CD4-positive, CD25-positive, alpha-beta regulatory T cell (primary cell): ENCODE measurements around the gene DEUP1. TPM values are rescaled to one million over a fixed set of nuclear protein-coding genes. Genes with fewer than 3 reads are reported as not detected.

Experiments
- ATAC-seq, 2 donors: fragments of 150-1000 bp; cut with Tn5 transposase; one replicate each; pipeline ENCODE4 v1.10.0; 2021; ENCODE audit warnings: low read depth in 2 of 2, moderate number of reproducible peaks in 2 of 2, moderate library complexity in 1 of 2
- DNase-seq, 3 donors: peaks; one replicate each; pipeline versions ENCODE4 v3.0.0 to v3.0.0-alpha.2; 2012 to 2022; ENCODE audit warnings: mixed read lengths in 1 of 3
- H3K27ac ChIP-seq: one replicate; pipeline ENCODE4 v1.7.0; 2013; ENCODE audit warnings: mild to moderate bottlenecking, low read length; ENCODE audit not compliant: insufficient read depth, poor library complexity, severe bottlenecking
- H3K27me3 ChIP-seq: one replicate; pipeline ENCODE4 v1.7.0; 2013; ENCODE audit warnings: low read length; ENCODE audit not compliant: control insufficient read depth, insufficient read depth
- H3K36me3 ChIP-seq: one replicate; pipeline ENCODE4 v1.7.0; 2013; ENCODE audit warnings: mild to moderate bottlenecking, low read length, moderate library complexity; ENCODE audit not compliant: control insufficient read depth, insufficient read depth
- H3K4me1 ChIP-seq: 2 replicates; pipeline ENCODE4 v1.7.0; 2013; ENCODE audit warnings: mild to moderate bottlenecking, low read length; ENCODE audit not compliant: insufficient read depth, control insufficient read depth, poor library complexity, severe bottlenecking
- H3K4me3 ChIP-seq: one replicate; pipeline ENCODE4 v1.7.0; 2013; ENCODE audit warnings: low read depth, mild to moderate bottlenecking, low read length, moderate library complexity
- H3K9me3 ChIP-seq, 2 experiments: 1 replicate in 1 of 2; 2 replicates in 1 of 2; pipeline ENCODE4 v1.7.0; 2013; ENCODE audit warnings: low read length in 2 of 2, mild to moderate bottlenecking in 1 of 2, moderate library complexity in 1 of 2; ENCODE audit not compliant: control insufficient read depth in 2 of 2
- H3K27ac Mint-ChIP-seq, 3 donors: one replicate each; pipeline ENCODE4 v1.8.0; 2020 to 2022; ENCODE audit warnings: mild to moderate bottlenecking in 3 of 3, mixed read lengths in 3 of 3, moderate library complexity in 2 of 3
- H3K27me3 Mint-ChIP-seq: one replicate; pipeline ENCODE4 v1.8.0; 2022; ENCODE audit warnings: mild to moderate bottlenecking, mixed read lengths
- H3K36me3 Mint-ChIP-seq: one replicate; pipeline ENCODE4 v1.8.0; 2020; ENCODE audit warnings: mixed read lengths
- H3K4me1 Mint-ChIP-seq, 4 donors: one replicate each; pipeline ENCODE4 v1.8.0; 2020 to 2022; ENCODE audit warnings: mixed read lengths in 4 of 4, mild to moderate bottlenecking in 1 of 4
- H3K4me3 Mint-ChIP-seq, 4 donors: one replicate each; pipeline ENCODE4 v1.8.0; 2020 to 2022; ENCODE audit warnings: mild to moderate bottlenecking in 4 of 4, mixed read lengths in 4 of 4, moderate library complexity in 3 of 4
- H3K9me3 Mint-ChIP-seq, 7 donors: one replicate each; pipeline ENCODE4 v1.8.0; 2020 to 2022; ENCODE audit warnings: mixed read lengths in 7 of 7, mild to moderate bottlenecking in 3 of 7, moderate library complexity in 2 of 7
- polyA plus RNA-seq, 4 donors: library from polyadenylated mRNA; unstranded; fragments of 300-500 nt; fragmentation: Illumina TruSeq; gene quantifications; one replicate each; pipeline ENCODE4 v1.2.3, GENCODE V29; 2021
- total RNA-seq: library from RNA; stranded (reverse); gene quantifications from one replicate; pipeline ENCODE4 v1.2.3, GENCODE V29; 2022

The DEUP1 gene
- total and polyA plus RNA-seq, 5 donors from 2014 or later: not detected

DNA sequence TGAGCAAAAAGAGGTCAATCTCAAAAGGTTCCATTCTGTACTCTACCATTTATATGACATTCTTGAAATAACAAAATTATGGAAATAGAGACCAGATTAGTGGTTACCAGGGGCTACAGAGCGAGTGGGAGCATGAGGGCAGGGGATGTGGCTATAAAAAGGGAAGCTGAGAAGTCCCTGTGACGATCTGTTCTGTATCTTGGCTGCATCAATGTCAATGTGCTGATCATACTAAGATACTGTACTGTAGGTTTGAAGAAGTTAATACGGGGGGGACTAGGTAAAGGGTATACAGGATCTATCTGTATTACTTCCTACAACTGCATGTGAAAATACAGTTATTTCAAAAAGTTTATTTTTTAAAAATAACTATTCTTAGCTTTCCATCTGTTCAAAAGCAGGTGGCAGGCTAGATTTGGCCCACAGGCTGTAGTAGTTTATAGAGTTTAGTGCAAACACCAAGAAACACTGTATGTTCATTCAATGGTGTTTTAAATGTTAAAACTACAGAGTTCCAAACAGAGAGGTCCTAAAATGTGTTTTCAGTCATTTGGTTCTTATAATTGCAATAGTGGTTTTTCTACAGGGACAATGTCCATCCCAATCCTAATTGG is 134.5 kb downstream of the DEUP1 start:
- Histone ChIP-seq H3K4me3 (no peak overlapping the region), H3K27me3 (no peaks in the 10 kb centered on the region), H3K9me3 (no peaks in the 10 kb centered on the region), H3K36me3 (no peaks in the 10 kb centered on the region), H3K27ac (no peak overlapping the region), H3K4me1 (no peaks in the 10 kb centered on the region)
- no peak overlapping the region for H3K27ac Mint-ChIP-seq
- H3K4me1 Mint-ChIP-seq: no peaks in the 10 kb centered on the region
- H3K27me3 Mint-ChIP-seq: no peaks in the 10 kb centered on the region
- H3K4me3 Mint-ChIP-seq: no peak overlapping the region
- no peak for ATAC-seq
- H3K36me3 Mint-ChIP-seq: no peaks in the 10 kb centered on the region
- DNase-seq: no peak
- peaks cover 0 to 10% (median 0%) of the 10 kb centered on the region in 7 donors for H3K9me3 Mint-ChIP-seq

DNA sequence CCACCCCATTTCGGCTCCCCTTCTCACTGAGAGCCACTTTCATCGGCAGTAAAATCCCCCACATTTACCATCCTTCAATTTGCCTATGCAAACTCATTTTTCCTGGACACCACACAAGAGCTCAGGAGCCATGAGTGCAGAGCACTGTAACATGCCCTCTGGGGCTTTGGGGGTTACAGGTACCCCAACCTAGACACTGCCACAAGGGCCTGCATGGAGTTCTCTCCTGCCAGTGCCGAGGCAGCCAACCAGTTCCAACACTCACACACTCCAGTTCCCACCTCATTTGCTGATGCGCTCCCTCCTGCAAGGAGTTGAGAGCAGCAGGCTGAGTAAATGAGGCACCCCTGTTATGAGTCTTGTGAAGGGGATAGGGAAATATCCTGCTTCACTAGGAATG is 136.5 kb downstream of the DEUP1 start:
- H3K4me3 ChIP-seq: no peak overlapping the region
- H3K4me1 Mint-ChIP-seq: no peaks in the 10 kb centered on the region
- no peaks in the 10 kb centered on the region for H3K4me1 ChIP-seq
- H3K9me3 ChIP-seq: no peaks in the 10 kb centered on the region
- no peak overlapping the region for H3K4me3 Mint-ChIP-seq
- H3K36me3 ChIP-seq: no peaks in the 10 kb centered on the region
- H3K27me3 Mint-ChIP-seq: no peaks in the 10 kb centered on the region
- no peaks in the 10 kb centered on the region for H3K36me3 Mint-ChIP-seq
- peaks cover 0 to 9% (median 0%) of the 10 kb centered on the region in 7 donors for H3K9me3 Mint-ChIP-seq
- H3K27me3 ChIP-seq: no peaks in the 10 kb centered on the region
- DNase-seq (no peak), ATAC-seq (no peak)
- H3K27ac Mint-ChIP-seq: peak overlapping the region in 1 of 3 donors; percentile 71
- no peak overlapping the region for H3K27ac ChIP-seq

DNA sequence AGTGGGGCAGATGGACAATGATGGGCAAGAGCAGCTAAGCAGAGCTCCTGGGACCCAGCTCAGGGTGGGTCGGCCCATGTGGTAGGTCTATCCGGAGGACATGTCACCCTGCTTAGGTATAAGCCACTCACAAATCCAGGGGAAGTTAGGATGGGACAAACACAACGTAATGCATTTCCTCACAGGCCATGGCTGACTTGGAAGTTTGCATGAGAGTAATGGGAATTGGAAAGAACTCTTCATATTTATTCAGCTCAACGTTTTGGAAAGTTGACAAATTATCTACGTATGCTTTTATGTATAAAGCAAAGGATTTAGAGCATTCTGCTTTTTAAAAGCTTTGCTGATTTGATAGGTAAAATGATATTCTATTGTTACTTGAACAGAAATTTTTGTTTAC is 137.7 kb downstream of the DEUP1 start:
- Mint-ChIP-seq H3K27ac (no peak overlapping the region), H3K4me3 (no peak overlapping the region), H3K36me3 (no peaks in the 10 kb centered on the region), H3K9me3 (peaks cover 0 to 3% (median 0%) of the 10 kb centered on the region in 7 donors), H3K4me1 (no peaks in the 10 kb centered on the region), H3K27me3 (no peaks in the 10 kb centered on the region)
- Histone ChIP-seq H3K4me1 (no peaks in the 10 kb centered on the region), H3K4me3 (no peak overlapping the region), H3K9me3 (no peaks in the 10 kb centered on the region), H3K27me3 (no peaks in the 10 kb centered on the region), H3K36me3 (no peaks in the 10 kb centered on the region), H3K27ac (no peak overlapping the region)
- ATAC-seq (no peak), DNase-seq (no peak)

DNA sequence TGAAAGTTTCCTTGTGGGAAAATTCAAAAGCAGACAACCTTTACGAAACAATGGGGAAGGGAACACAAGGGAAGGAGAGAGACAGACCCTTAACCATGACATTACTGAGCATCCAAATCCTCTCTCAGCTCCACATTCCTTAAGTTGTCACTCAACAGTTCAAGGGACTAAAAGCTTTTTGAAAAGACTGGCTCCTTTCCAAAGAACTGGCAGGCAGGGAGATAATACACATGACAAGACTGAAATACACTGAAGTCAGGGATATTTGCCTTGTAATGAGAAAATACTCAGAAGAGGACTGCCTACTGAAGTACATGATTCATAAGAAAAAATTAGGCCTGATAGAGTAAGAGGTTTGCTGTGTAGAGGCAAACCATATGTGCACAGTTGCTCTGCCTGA is 143.6 kb downstream of the DEUP1 start:
- H3K27me3 Mint-ChIP-seq: no peaks in the 10 kb centered on the region
- no peak overlapping the region for H3K4me3 ChIP-seq
- H3K4me1 ChIP-seq: no peaks in the 10 kb centered on the region
- no peak overlapping the region for H3K4me3 Mint-ChIP-seq
- H3K27me3 ChIP-seq: no peaks in the 10 kb centered on the region
- no peaks in the 10 kb centered on the region for H3K4me1 Mint-ChIP-seq
- no peak overlapping the region for H3K27ac Mint-ChIP-seq
- H3K9me3 Mint-ChIP-seq: peaks cover 0 to 3% (median 0%) of the 10 kb centered on the region in 7 donors
- ATAC-seq (no peak), DNase-seq (no peak)
- no peaks in the 10 kb centered on the region for H3K9me3 ChIP-seq
- H3K27ac ChIP-seq: no peak overlapping the region
- H3K36me3 ChIP-seq: no peaks in the 10 kb centered on the region
- H3K36me3 Mint-ChIP-seq: no peaks in the 10 kb centered on the region

DNA sequence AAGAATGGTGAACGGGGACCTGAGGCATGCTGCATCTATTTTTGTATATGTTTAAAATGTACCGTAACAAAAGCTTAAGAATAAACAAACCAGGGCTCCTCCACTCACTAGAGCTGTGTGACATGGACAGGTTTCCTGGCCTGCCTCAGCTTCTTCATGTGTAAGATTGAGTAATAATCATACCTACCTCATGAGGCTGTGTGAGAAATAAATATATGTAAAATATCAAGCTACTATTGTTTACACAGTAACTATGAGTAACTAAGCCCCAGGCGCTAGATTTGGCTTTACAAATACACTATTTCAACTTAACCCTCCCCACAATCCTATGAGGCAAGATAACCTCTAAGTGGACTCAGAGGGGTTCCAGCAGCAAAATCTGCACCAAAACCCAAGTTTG is 146.3 kb downstream of the DEUP1 start:
- Histone ChIP-seq H3K4me1 (no peaks in the 10 kb centered on the region), H3K27me3 (no peaks in the 10 kb centered on the region), H3K36me3 (no peaks in the 10 kb centered on the region), H3K9me3 (no peaks in the 10 kb centered on the region), H3K27ac (no peak overlapping the region), H3K4me3 (no peak overlapping the region)
- Mint-ChIP-seq H3K36me3 (no peaks in the 10 kb centered on the region), H3K4me1 (no peaks in the 10 kb centered on the region), H3K4me3 (no peak overlapping the region), H3K27me3 (no peaks in the 10 kb centered on the region), H3K27ac (no peak overlapping the region), H3K9me3 (peaks cover 0 to 4% (median 0%) of the 10 kb centered on the region in 7 donors)
- ATAC-seq (no peak), DNase-seq (no peak)

DNA sequence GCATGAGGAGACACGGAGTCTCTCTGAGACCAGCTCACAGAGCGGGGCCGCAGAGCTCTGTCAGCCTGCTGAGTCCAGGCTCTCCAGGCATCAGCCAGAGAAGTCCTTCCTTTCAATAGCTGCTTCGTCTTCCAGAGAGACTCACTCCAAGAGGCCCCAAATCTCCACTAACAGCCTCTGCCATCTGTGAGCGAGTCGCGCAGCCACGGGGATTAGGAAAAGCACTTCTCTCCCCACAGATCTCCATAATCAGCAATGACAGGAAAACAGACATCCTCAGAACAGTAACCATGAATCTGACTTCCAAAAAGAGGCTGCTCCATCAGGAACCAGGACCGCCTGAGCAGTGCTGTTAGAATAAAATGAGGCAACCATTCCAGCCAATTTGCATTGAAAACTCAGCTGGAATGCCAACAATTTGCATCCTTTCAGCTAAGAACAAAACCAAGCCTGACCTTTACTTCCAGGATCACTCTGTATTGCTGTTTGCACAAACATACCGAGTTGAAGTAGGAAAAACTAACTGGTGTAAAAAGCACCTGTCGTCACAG is 147.2 kb downstream of the DEUP1 start:
- no peak for ATAC-seq
- H3K9me3 ChIP-seq: no peaks in the 10 kb centered on the region
- H3K27ac Mint-ChIP-seq: no peak overlapping the region
- no peaks in the 10 kb centered on the region for H3K4me1 ChIP-seq
- no peak overlapping the region for H3K4me3 Mint-ChIP-seq
- H3K4me1 Mint-ChIP-seq: no peaks in the 10 kb centered on the region
- no peaks in the 10 kb centered on the region for H3K27me3 Mint-ChIP-seq
- no peak overlapping the region for H3K27ac ChIP-seq
- H3K36me3 Mint-ChIP-seq: no peaks in the 10 kb centered on the region
- H3K4me3 ChIP-seq: no peak overlapping the region
- peaks cover 0 to 4% (median 0%) of the 10 kb centered on the region in 7 donors for H3K9me3 Mint-ChIP-seq
- H3K27me3 ChIP-seq: no peaks in the 10 kb centered on the region
- H3K36me3 ChIP-seq: no peaks in the 10 kb centered on the region
- no peak for DNase-seq

DNA sequence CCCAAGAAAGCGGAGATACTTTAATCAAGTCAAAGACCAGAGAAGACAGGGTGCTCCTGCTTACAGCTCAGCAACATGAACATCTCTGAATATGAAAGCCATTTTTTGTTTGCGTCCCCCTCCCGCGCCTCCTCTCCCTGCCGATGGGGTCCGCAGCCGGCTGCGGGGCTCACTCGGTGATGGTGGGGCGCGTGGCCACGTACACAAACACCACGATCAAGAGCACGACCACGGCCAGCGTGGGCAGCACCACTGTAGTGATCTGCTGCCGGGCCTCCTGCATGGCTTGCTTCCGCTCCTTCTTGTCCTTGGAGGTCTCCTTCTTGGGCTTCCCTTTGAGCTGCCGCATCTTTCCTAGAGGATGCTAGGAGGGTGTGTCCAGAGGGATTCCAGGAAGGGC is 148.3 kb downstream of the DEUP1 start:
- Histone ChIP-seq H3K9me3 (no peaks in the 10 kb centered on the region), H3K4me3 (no peak overlapping the region), H3K4me1 (no peaks in the 10 kb centered on the region), H3K27ac (no peak overlapping the region), H3K36me3 (no peaks in the 10 kb centered on the region), H3K27me3 (no peaks in the 10 kb centered on the region)
- Mint-ChIP-seq H3K4me1 (no peaks in the 10 kb centered on the region), H3K27ac (no peak overlapping the region), H3K4me3 (no peak overlapping the region), H3K36me3 (no peaks in the 10 kb centered on the region), H3K9me3 (peaks cover 0 to 2% (median 0%) of the 10 kb centered on the region in 7 donors), H3K27me3 (no peaks in the 10 kb centered on the region)
- no peak for DNase-seq
- no peak for ATAC-seq

DNA sequence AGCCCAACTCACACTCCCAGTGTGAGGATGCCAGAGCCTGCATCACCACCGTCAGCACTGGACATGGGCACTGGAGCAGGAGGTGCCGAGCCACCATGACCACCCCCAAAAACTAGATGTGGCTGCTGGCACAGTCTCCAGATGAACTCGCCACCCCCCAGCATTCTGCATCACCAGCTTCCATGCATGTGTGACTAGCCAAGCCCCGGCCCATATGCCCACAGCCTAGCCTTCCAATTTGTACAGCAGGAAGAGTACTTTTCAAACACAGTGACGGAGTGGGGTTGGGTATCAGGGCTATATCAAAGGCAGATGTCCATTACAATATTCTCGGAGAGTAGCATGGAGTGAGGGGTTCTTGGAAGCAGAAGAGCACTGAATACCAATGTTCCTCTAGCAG is 149.7 kb downstream of the DEUP1 start:
- H3K9me3 ChIP-seq: no peaks in the 10 kb centered on the region
- no peak overlapping the region for H3K4me3 ChIP-seq
- Mint-ChIP-seq H3K36me3 (no peaks in the 10 kb centered on the region), H3K27ac (no peak overlapping the region), H3K9me3 (peaks cover 0 to 2% (median 0%) of the 10 kb centered on the region in 7 donors), H3K4me1 (no peaks in the 10 kb centered on the region), H3K27me3 (no peaks in the 10 kb centered on the region), H3K4me3 (no peak overlapping the region)
- DNase-seq (no peak), ATAC-seq (no peak)
- H3K27ac ChIP-seq: no peak overlapping the region
- H3K36me3 ChIP-seq: no peaks in the 10 kb centered on the region
- H3K4me1 ChIP-seq: no peaks in the 10 kb centered on the region
- H3K27me3 ChIP-seq: no peaks in the 10 kb centered on the region
